HCT116 (cell line): ENCODE measurements around the gene EYA2. TPM values are rescaled to one million over a fixed set of nuclear protein-coding genes. Genes with fewer than 3 reads are reported as not detected.

Experiments
- ATAC-seq: fragments of 200-7000 bp; cut with Tn5 transposase; 2 replicates; pipeline ENCODE4 v1.9.1; 2020; ENCODE audit warnings: mild to moderate bottlenecking, moderate library complexity
- BruUV-seq: library from RNA; stranded (reverse); fragments of 400-500 nt; replicated peaks from 2 replicates; lab custom pipeline; 2021; lab: Mats Ljungman, UMichigan
- CTCF ChIA-PET: fragments of 300-600 bp; sonication (Branson Sonifier 250); formaldehyde crosslinking; loops from one replicate; lab custom pipeline; 2021; ENCODE audit warnings: antibody characterized with exemption; lab: Charles Lee
- POLR2A ChIA-PET: fragments of 300-600, 350-600 bp; sonication (Branson Sonifier 250); formaldehyde crosslinking; loops from one replicate; lab custom pipeline; 2021; ENCODE audit warnings: antibody characterized with exemption; lab: Charles Lee
- RAD21 ChIA-PET, 2 experiments: fragments of 300-600 bp; sonication (Branson Sonifier 250); formaldehyde crosslinking; loops; one replicate each; lab custom pipeline; 2023; ENCODE audit warnings: low total read pairs in 2 of 2; ENCODE audit not compliant: uncharacterized antibody in 2 of 2, unreplicated experiment in 2 of 2, low non-redundant PET in 1 of 2; lab: Charles Lee
- DNase-seq: peaks from one replicate; pipeline ENCODE4 v3.0.0-alpha.2; 2010; ENCODE audit warnings: low read depth, low spot score
- H2AFZ ChIP-seq: fragments of 200-600 bp; shearing (Covaris generic), sonication (generic); 2 replicates; pipeline ENCODE4 v1.6.1; 2017; ENCODE audit warnings: low read depth, mixed run types, mixed read lengths, antibody characterized with exemption, low read length; ENCODE audit not compliant: poor library complexity, severe bottlenecking
- H3K27ac ChIP-seq: 2 replicates; pipeline ENCODE4 v1.5.1; 2012; ENCODE audit warnings: low read depth, low read length
- H3K27me3 ChIP-seq: fragments of 200-600 bp; sonication (generic); 2 replicates; pipeline ENCODE4 v1.6.1; 2016; ENCODE audit warnings: mixed run types, low read length, mixed read lengths; ENCODE audit not compliant: insufficient read depth
- H3K36me3 ChIP-seq, 2 experiments: fragments of 200-500 bp in 1 of 2; fragments of 200-600 bp in 1 of 2; sonication (Bioruptor generic) in 1 of 2; sonication (generic) in 1 of 2; 2 replicates each; pipeline versions ENCODE4 v1.5.1 to v1.6.1; 2014 to 2016; ENCODE audit warnings: low read length in 2 of 2, inconsistent platforms in 1 of 2, mixed read lengths in 1 of 2, mixed run types in 1 of 2; ENCODE audit not compliant: insufficient read depth in 2 of 2, control insufficient read depth in 1 of 2
- H3K4me1 ChIP-seq, 2 experiments: fragments of 200-600 bp in 1 of 2; sonication (generic) in 1 of 2; 2 replicates each; pipeline versions ENCODE4 v1.5.1 to v1.6.1; 2012 to 2017; ENCODE audit warnings: low read length in 2 of 2, inconsistent platforms in 1 of 2, mild to moderate bottlenecking in 1 of 2, mixed read lengths in 1 of 2, mixed run types in 1 of 2, moderate library complexity in 1 of 2; ENCODE audit not compliant: insufficient read depth in 2 of 2, control insufficient read depth in 1 of 2
- H3K4me2 ChIP-seq: fragments of 200-600 bp; sonication (generic); 2 replicates; pipeline ENCODE4 v1.6.1; 2017; ENCODE audit warnings: mixed run types, low read length, mixed read lengths
- H3K4me3 ChIP-seq, 2 experiments: fragments of 200-600 bp in 1 of 2; sonication (generic) in 1 of 2; replicated peaks in 1 of 2; 2 replicates each; pipeline ENCODE4 v1.5.1; 2011 to 2016; ENCODE audit warnings: low read length in 2 of 2, control low read depth in 1 of 2, low read depth in 1 of 2, mild to moderate bottlenecking in 1 of 2, mixed read lengths in 1 of 2, mixed run types in 1 of 2
- H3K79me2 ChIP-seq: fragments of 200-600 bp; sonication (generic); 2 replicates; pipeline ENCODE4 v1.6.1; 2017; ENCODE audit warnings: mild to moderate bottlenecking, mixed run types, low read length, moderate library complexity, mixed read lengths; ENCODE audit not compliant: insufficient read depth
- H3K9ac ChIP-seq: fragments of 200-600 bp; sonication (generic); 2 replicates; pipeline ENCODE4 v1.6.1; 2016; ENCODE audit warnings: low read length, mixed read lengths
- H3K9me2 ChIP-seq: fragments of 200-600 bp; sonication (generic), shearing (Covaris generic); 2 replicates; pipeline ENCODE4 v1.6.1; 2017; ENCODE audit warnings: mixed run types, mild to moderate bottlenecking, moderate library complexity; ENCODE audit not compliant: insufficient read depth
- H3K9me3 ChIP-seq, 2 experiments: fragments of 200-500 bp in 1 of 2; fragments of 200-600 bp in 1 of 2; sonication (Bioruptor generic) in 1 of 2; sonication (generic) in 1 of 2; 2 replicates each; pipeline ENCODE4 v1.6.1; 2014 to 2017; ENCODE audit warnings: low read length in 2 of 2, mixed read lengths in 2 of 2, inconsistent platforms in 1 of 2, low read depth in 1 of 2, mild to moderate bottlenecking in 1 of 2, mixed run types in 1 of 2, moderate library complexity in 1 of 2; ENCODE audit not compliant: control insufficient read depth in 1 of 2, insufficient read depth in 1 of 2
- H4K20me1 ChIP-seq: fragments of 200-600 bp; sonication (generic), shearing (Covaris generic); 2 replicates; pipeline ENCODE4 v1.6.1; 2017; ENCODE audit warnings: mixed run types, mild to moderate bottlenecking, moderate library complexity; ENCODE audit not compliant: insufficient read depth
- CBX3 ChIP-seq: IDR thresholded peaks from 2 replicates; pipeline ENCODE4 v1.6.1; 2012; ENCODE audit warnings: low read depth
- CEBPB ChIP-seq: IDR thresholded peaks from 2 replicates; pipeline ENCODE4 v1.6.1; 2012; ENCODE audit warnings: low read depth
- EZH2phosphoT487 ChIP-seq: fragments of 200-600 bp; IDR thresholded peaks from 2 replicates; pipeline ENCODE4 v1.6.1; 2018; ENCODE audit warnings: antibody characterized with exemption, borderline replicate concordance
- FOSL1 ChIP-seq: IDR thresholded peaks from 2 replicates; pipeline ENCODE4 v1.6.1; 2012; ENCODE audit warnings: low read depth
- POLR2A ChIP-seq: IDR thresholded peaks from 2 replicates; pipeline ENCODE4 v1.7.0; 2011; ENCODE audit warnings: borderline replicate concordance; ENCODE audit not compliant: insufficient read depth, insufficient read length; ENCODE audit errors: extremely low read depth
- intact Hi-C: fragments of 100-400 bp; cut with micrococcal nuclease; formaldehyde crosslinking; loops from 2 replicates; pipeline ENCODE4 v1.10.0; 2022
- total RNA-seq: library from RNA; stranded (reverse); gene quantifications from one replicate; pipeline ENCODE4 v1.2.1, GENCODE V29; 2021; ENCODE audit not compliant: unreplicated experiment
- TF ChIP-seq, protein P1 (sequence below): IDR thresholded peaks from 2 replicates; pipeline ENCODE4 v1.6.1; 2012; ENCODE audit warnings: low read depth

Gene EYA2
- total RNA-seq, 1 experiment from 2014 or later, result not detected

GRCh38 chr20:47067776-47068175 lies 173.1 kb downstream of the EYA2 start:
- Histone ChIP-seq H4K20me1 (no peaks in the 10 kb centered on the region), H3K27me3 (no peaks in the 10 kb centered on the region), H2AFZ (no peak overlapping the region), H3K27ac (no peak overlapping the region), H3K9me2 (no peaks in the 10 kb centered on the region), H3K36me3 (no peaks in the 10 kb centered on the region), H3K4me3 (no peak overlapping the region), H3K4me1 (no peaks in the 10 kb centered on the region), H3K4me2 (no peak overlapping the region), H3K79me2 (no peaks in the 10 kb centered on the region), H3K9me3 (peaks cover 4 to 24% of the 10 kb centered on the region in 2 experiments; a peak in 3 of 4 replicates), H3K9ac (no peak overlapping the region)
- CTCF ChIA-PET, result no interaction called here
- no TSS peak for BruUV-seq
- POLR2A ChIA-PET, result no interaction called here
- intact Hi-C loops, result no loop called here
- RAD21 ChIA-PET, result no interaction called here
- no peak for ATAC-seq
- no peak for DNase-seq
- TF ChIP-seq, protein P1, sequence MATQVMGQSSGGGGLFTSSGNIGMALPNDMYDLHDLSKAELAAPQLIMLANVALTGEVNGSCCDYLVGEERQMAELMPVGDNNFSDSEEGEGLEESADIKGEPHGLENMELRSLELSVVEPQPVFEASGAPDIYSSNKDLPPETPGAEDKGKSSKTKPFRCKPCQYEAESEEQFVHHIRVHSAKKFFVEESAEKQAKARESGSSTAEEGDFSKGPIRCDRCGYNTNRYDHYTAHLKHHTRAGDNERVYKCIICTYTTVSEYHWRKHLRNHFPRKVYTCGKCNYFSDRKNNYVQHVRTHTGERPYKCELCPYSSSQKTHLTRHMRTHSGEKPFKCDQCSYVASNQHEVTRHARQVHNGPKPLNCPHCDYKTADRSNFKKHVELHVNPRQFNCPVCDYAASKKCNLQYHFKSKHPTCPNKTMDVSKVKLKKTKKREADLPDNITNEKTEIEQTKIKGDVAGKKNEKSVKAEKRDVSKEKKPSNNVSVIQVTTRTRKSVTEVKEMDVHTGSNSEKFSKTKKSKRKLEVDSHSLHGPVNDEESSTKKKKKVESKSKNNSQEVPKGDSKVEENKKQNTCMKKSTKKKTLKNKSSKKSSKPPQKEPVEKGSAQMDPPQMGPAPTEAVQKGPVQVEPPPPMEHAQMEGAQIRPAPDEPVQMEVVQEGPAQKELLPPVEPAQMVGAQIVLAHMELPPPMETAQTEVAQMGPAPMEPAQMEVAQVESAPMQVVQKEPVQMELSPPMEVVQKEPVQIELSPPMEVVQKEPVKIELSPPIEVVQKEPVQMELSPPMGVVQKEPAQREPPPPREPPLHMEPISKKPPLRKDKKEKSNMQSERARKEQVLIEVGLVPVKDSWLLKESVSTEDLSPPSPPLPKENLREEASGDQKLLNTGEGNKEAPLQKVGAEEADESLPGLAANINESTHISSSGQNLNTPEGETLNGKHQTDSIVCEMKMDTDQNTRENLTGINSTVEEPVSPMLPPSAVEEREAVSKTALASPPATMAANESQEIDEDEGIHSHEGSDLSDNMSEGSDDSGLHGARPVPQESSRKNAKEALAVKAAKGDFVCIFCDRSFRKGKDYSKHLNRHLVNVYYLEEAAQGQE, result no peak
- TF ChIP-seq CBX3, result peak; percentile 78; the same call in 1 of the 2 replicates

DNA sequence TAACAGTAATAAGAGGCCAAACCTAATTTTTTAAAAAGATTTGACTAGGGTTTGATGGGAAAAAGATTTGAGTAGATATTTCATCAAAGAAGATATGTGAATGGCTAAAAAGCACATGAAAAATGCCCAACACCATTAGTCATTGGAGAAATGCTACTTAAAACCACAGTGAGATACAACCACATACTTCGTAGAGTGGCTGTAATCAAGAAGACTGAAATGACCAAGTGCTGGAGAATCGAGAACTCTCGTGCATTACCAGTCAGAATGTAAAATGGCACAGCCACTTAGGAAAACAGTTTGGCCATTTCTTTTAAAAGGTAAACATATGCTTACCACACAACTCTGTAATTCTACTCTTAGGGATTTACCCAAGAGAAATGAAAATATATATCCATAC lies 175.5 kb downstream of the EYA2 start:
- no peak overlapping the region for H3K4me3 ChIP-seq
- H3K4me2 ChIP-seq, result no peak overlapping the region
- TF ChIP-seq FOSL1, result no peak
- TF ChIP-seq EZH2phosphoT487, result no peak
- no peak for TF ChIP-seq POLR2A
- TF ChIP-seq CEBPB, result no peak
- ChIA-PET POLR2A (no interaction called here), RAD21 (no interaction called here), CTCF (no interaction called here)
- no peaks in the 10 kb centered on the region for H3K4me1 ChIP-seq
- H2AFZ ChIP-seq, result no peak overlapping the region
- ATAC-seq, result no peak
- H3K79me2 ChIP-seq, result no peaks in the 10 kb centered on the region
- H3K9ac ChIP-seq, result no peak overlapping the region
- BruUV-seq, result no TSS peak
- H3K9me2 ChIP-seq, result no peaks in the 10 kb centered on the region
- no peaks in the 10 kb centered on the region for H3K36me3 ChIP-seq
- intact Hi-C loops, result no loop called here
- H3K27ac ChIP-seq, result no peak overlapping the region
- no peaks in the 10 kb centered on the region for H3K27me3 ChIP-seq
- DNase-seq, result no peak
- peaks cover 4 to 24% of the 10 kb centered on the region in 2 experiments; a peak in 3 of 4 replicates for H3K9me3 ChIP-seq
- H4K20me1 ChIP-seq, result no peaks in the 10 kb centered on the region
